ENCODE data around the gene IMPDH1. TPM values are rescaled to one million over a fixed set of nuclear protein-coding genes. Genes with fewer than 3 reads are reported as not detected.
A peak's percentile ranks its signal among the peaks of the same experiment; 100 is the strongest.

Gene IMPDH1
- total and polyA plus RNA-seq, 2 donors from 2014 or later = 20.9 to 40.3 TPM

GRCh38 chr7:128437426-128438332 is 27.9 kb upstream of the IMPDH1 start:
- FAIRE-seq (no peak), DNase-seq (no peak)
- no peaks in the 10 kb centered on the region for H3K4me1 ChIP-seq (ENCODE audit: control insufficient read depth in 2 of 3, insufficient read depth in 2 of 3, low read depth in 1 of 3, low read length in 3 of 3)
- H3K9ac ChIP-seq (ENCODE audit: low read length in 3 of 3) = no peak overlapping the region
- H3K27me3 ChIP-seq (ENCODE audit: control insufficient read depth, insufficient read depth, low read length) = no peaks in the 10 kb centered on the region
- intact Hi-C loops (cut with DNase I) = no loop called here
- no peak for TF ChIP-seq CTCF (IDR thresholded peaks at IDR 0.05; ENCODE audit: borderline replicate concordance, extremely low read depth, insufficient read depth)
- H3K36me3 ChIP-seq (ENCODE audit: control insufficient read depth in 2 of 3, insufficient read depth in 3 of 3, low read length in 3 of 3) = no peaks in the 10 kb centered on the region
- no peak overlapping the region for H3K4me3 ChIP-seq (ENCODE audit: low read length in 3 of 3)
- H3K9me3 ChIP-seq (ENCODE audit: control insufficient read depth in 2 of 3, insufficient read depth in 1 of 3, low read length in 3 of 3) = no peaks in the 10 kb centered on the region
- H3K27ac ChIP-seq (ENCODE audit: low read depth in 2 of 2, low read length in 2 of 2) = no peak overlapping the region

- Histone ChIP-seq H3K9me3 (ENCODE audit: control insufficient read depth in 2 of 3, insufficient read depth in 1 of 3, low read length in 3 of 3) (no peaks in the 10 kb centered on the region), H3K9ac (ENCODE audit: low read length in 3 of 3) (no peak overlapping the region), H3K4me1 (ENCODE audit: control insufficient read depth in 2 of 3, insufficient read depth in 2 of 3, low read depth in 1 of 3, low read length in 3 of 3) (no peaks in the 10 kb centered on the region), H3K4me3 (ENCODE audit: low read length in 3 of 3) (no peak overlapping the region), H3K27me3 (ENCODE audit: control insufficient read depth, insufficient read depth, low read length) (no peaks in the 10 kb centered on the region), H3K27ac (ENCODE audit: low read depth in 2 of 2, low read length in 2 of 2) (no peak overlapping the region), H3K36me3 (ENCODE audit: control insufficient read depth in 2 of 3, insufficient read depth in 3 of 3, low read length in 3 of 3) (no peaks in the 10 kb centered on the region)
- no peak for FAIRE-seq
- no peak for TF ChIP-seq CTCF (IDR thresholded peaks at IDR 0.05; ENCODE audit: borderline replicate concordance, extremely low read depth, insufficient read depth)
- intact Hi-C loops (cut with DNase I) = no loop called here
- DNase-seq = no peak
These were observed 25.5 kb upstream of the IMPDH1 start for GRCh38 chr7:128435327-128435686.

GRCh38 chr7:128434413-128435326 is 24.9 kb upstream of the IMPDH1 start:
- intact Hi-C loops (cut with DNase I) = no loop called here
- DNase-seq (peak in 1 of 5 donors; percentile 10), FAIRE-seq (no peak)
- Histone ChIP-seq H3K4me3 (ENCODE audit: low read length in 3 of 3) (no peak overlapping the region), H3K9me3 (ENCODE audit: control insufficient read depth in 2 of 3, insufficient read depth in 1 of 3, low read length in 3 of 3) (no peaks in the 10 kb centered on the region), H3K9ac (ENCODE audit: low read length in 3 of 3) (no peak overlapping the region), H3K4me1 (ENCODE audit: control insufficient read depth in 2 of 3, insufficient read depth in 2 of 3, low read depth in 1 of 3, low read length in 3 of 3) (no peaks in the 10 kb centered on the region), H3K27me3 (ENCODE audit: control insufficient read depth, insufficient read depth, low read length) (no peaks in the 10 kb centered on the region), H3K36me3 (ENCODE audit: control insufficient read depth in 2 of 3, insufficient read depth in 3 of 3, low read length in 3 of 3) (no peaks in the 10 kb centered on the region), H3K27ac (ENCODE audit: low read depth in 2 of 2, low read length in 2 of 2) (no peak overlapping the region)
- TF ChIP-seq CTCF (IDR thresholded peaks at IDR 0.05; ENCODE audit: borderline replicate concordance, extremely low read depth, insufficient read depth) = no peak
